NCI-H2107 treated with DMSO at 0.1 percent for 48 hours (cell line): ENCODE results near the gene ADGRD1.

ENCODE experiments used
- DNase-seq: peaks from one replicate; lab custom pipeline; 2025; ENCODE audit not compliant: unreplicated experiment; lab: John Stamatoyannopoulos, UW

The ADGRD1 gene

DNA sequence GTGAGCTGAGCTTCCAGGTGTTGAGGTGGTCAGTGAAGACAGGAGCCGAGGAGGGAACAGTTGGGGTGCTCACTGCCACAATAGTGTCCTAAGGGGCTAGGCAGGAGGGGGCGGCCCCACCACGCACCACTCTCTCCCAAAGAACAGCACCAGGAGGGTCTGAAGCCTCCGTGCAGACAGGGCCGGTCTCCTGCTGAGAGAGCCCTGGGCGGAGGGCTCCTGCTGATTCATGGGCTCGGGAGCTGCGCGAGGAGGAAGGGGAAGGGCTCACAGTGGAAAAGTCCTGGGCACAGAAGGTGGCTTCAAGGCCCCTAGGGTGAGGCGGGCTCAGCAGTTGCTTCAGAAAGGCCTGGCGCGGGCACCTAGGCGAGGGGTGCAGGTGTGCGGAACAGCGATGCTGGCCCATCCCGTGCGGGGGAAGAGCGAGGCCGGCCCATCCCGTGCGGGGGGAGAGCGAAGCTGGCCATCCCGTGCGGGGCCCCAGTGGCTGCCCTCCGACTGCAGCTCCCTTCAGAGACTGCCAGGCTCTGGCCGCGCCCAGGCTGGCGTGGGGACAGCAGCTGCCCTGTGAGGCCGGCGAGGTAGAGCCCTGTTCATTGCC, 176.7 kb downstream of the ADGRD1 start:
- no peak for DNase-seq

DNA sequence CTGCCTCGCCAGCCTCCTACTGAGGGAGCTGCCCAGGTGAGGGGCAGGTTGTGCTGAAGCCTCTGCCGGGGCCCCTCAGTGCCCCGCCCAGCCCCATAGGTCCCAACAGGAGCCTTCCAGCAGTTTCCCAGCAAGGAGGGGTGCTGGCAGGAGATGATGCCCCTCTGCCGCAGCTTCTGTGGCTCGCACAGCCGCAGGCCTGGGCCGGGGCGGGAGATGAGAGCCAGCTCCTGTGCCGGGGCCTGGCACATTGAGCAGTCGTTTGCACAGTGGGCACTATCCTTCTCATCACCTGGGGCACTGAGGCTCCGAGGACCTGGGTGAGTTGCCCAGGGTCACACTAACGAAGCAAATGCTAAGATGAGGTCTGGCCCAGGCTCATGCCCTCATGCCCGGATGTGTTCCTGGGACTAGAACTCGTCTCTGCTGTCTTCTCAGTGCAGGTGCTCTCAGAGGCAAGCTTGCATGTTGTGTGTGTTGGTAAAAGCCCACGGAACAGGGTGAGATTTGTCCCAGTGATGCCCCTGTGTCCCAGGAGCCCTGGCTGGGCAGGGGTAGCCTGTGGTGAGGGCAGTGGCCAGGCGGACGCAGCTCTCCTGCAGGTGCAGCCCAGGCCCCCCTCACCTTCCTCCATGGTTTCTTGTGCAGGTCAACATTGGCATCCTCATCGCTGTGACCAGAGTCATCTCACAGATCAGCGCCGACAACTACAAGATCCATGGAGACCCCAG, 177.5 kb downstream of the ADGRD1 start:
- no peak for DNase-seq

GRCh38 chr12:131131808-131132117, 178.1 kb downstream of the ADGRD1 start:
- no peak for DNase-seq

GRCh38 chr12:131132118-131132892, 178.6 kb downstream of the ADGRD1 start:
- DNase-seq: no peak

GRCh38 chr12:131133015-131133905, 179.6 kb downstream of the ADGRD1 start:
- no peak for DNase-seq

DNA sequence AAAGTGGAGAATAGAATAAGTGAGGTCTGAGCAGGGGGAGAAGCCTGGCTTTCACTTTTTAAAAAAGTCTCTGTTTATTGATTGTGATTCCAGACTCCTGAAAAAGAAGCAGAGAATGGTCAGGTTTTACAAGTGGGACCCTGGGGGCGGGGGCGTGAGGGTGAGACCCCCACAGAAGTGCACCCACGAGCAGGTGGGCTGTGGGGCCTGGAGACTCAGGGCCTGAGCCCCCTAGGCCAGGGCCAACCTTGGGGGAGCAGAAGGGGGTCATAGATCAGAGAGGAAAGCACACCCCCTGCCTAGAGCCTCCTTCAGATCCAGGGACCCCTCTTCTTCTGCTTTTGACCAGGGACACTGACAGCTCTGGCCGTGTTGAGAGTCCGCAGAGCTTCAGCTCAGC, 180.3 kb downstream of the ADGRD1 start:
- DNase-seq: no peak

GRCh38 chr12:131134523-131135310, 181.0 kb downstream of the ADGRD1 start:
- no peak for DNase-seq

DNA sequence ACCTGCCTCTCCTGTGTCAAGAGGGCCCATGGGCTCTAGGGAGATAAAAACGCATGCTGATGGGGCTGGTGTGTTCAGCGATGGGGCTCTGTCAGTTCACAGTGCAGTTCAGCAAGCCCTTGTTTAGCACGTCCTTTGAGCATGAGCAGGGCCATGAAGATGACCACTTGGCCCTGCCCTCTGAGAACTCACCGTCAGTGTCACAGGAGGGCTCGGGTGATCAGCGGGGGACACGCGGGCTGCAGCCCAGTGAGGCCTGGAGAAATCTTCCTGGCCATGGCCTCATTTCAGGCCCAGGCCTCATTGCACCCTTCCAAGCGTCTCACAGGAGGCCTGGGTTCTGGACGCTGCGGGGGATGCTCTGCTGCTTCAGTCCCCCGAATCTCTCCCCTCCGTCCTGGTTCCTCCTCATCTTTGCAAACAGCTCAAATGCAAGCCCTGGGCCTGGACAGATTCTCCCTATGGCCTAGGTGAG, 181.6 kb downstream of the ADGRD1 start:
- DNase-seq: no peak

- no peak for DNase-seq
Observed at GRCh38 chr12:131135786-131136538, 182.3 kb downstream of the ADGRD1 start.

GRCh38 chr12:131136539-131136872, 182.8 kb downstream of the ADGRD1 start:
- no peak for DNase-seq

DNA sequence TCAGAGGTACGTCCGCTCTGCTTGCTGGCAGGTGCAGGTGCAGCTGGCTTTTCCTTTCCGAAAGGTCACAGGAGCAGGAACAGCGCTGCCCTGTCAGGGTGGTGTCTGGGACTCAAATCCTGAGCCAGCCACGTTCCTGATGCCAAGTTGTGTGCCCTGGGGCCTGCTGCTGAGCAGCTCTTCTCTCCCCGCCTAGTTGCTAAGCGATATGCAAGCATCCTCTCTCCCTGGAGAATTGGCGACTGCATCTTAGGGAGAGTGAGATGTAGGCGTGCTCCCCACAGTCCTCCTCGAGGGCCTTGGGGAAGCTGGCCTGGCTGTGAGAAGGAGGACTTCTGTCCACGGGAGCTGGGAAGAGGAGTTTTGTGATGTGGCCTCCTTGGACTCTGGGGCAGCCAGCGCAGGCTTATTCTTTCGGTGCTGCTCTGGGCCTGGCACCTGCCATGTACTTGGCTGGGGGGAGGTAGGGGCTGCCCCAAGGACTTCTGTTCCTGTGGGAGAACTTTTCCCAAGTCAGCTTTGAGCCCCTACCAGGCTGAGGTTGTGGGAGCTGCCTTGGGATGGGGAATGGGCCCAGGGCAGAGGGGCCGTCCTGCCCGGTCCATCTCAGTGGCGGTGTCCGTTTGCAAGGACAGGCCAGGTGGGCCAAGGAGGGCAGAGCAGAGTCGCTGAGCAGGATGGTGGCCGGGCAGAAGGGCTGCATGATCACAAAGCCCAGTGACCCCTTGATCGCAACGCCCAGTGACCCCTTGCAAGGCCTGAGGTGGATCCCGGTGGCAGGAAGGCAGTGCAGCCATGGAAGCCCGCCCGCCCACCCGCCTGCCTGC, 183.5 kb downstream of the ADGRD1 start:
- DNase-seq: no peak

GRCh38 chr12:131137836-131138637, 184.3 kb downstream of the ADGRD1 start:
- DNase-seq: peak; percentile 5

- DNase-seq: no peak
Observed at GRCh38 chr12:131138638-131139362, 185.1 kb downstream of the ADGRD1 start.

GRCh38 chr12:131139363-131140068, 185.8 kb downstream of the ADGRD1 start:
- DNase-seq: no peak

DNA sequence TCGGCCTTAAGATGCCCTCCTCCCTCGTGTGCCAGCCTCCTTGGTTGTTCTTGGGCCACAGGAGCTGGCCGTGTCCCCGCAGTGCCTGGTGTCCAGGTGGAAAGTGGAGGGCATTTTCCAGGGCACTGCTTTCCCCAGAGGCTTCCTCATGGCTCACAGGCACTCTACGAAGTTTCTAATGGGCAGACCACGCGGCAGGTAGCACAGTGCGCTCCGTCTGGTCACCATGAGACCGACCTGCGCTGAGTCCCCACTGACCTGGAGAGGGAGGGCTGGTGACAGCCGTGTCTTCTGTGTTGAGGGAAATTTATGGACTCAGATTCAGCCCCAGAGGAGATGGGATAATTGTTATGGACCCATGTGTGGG, 186.3 kb downstream of the ADGRD1 start:
- no peak for DNase-seq

DNA sequence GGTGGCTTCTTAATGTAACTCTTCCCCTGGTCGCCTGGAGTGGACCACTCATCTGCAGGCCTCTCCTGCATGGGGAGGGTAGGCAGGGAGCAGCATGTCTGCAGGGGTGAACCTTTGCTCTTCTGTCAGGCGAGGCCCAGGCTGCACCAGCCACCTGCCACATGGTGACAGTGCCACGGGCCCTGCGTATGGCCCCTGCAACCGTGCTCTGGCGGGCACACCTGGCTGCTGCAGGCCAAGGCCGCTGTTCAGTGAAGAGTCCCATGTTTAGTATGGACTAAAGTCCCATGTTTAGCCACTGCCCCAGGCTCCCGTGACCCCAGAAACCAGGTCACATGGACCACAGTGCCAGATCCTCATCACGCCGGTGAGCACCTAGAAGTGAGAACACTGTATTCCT, 187.0 kb downstream of the ADGRD1 start:
- DNase-seq: no peak

DNA sequence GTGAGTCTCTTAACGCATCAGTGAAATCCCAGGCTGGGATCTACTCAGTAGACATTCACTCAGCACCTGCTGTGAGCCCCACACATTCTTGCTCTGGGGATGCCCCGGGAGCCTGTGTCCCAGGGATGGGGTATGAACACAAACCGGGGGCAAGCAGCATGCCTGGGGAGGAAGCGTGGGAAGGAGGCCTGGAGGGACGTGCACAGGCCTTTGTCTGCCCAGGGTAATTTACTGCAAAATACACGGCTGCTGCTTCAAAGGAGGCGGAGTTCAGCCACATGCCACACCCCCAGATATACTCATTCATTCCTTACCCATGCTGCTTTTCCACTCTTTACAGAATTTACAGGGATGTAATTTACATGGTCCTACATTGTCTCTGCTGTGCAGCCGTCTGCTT, 187.8 kb downstream of the ADGRD1 start:
- no peak for DNase-seq
